ENCODE measurements around the gene SMC5. TPM values are rescaled to one million over a fixed set of nuclear protein-coding genes. Genes with fewer than 3 reads are reported as not detected.
"Not testable (repeated sequence)": the region's sequence is repeated elsewhere in the genome, so short reads cannot be mapped to it uniquely, and the experiment has no call there.

Gene SMC5
- polyA plus RNA-seq, 3 donors, result 39.3 to 49.3 (median 43.5) TPM

DNA sequence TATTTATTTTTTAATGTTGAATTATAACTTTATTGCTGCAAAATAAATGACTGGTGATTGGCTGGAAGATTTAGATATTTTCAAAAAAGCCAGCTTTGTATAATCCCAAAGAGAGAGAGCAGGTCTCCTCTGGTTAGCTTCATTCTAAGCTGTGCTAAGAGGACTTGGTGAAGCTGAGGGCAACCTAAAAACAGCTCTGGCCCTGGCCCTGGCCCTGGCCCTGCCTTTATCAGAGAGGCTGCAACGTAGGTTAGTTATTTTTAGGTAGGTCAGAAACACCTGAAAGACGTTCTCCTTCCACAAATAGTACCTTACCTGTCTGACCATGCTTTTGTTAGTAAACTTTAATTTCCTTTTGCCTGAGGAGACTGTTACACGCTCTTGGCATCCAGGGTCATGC, 97.0 kb downstream of the SMC5 start:
- DNase-seq (ENCODE audit: low read depth in 3 of 3, low spot score in 2 of 3), result no peak

DNA sequence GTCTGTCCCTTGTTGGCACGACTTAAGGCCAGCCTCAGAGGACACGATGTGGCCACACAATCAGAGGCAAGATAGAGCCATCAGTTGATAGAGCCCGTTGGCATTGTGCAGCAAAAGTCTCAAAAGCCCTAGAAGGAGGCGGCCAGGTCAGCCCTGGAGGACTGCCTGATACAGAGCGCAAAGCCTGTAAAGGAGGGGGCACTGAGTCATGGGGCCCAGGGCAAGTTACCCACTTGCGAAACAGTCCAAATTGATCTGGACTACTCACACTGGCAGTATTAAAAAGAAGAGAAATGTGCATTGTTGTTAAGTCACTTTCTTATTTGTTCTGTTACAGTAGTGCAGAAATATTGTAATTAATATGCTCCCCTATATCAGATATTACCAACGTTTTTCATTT, 104.2 kb downstream of the SMC5 start:
- DNase-seq (ENCODE audit: low read depth in 3 of 3, low spot score in 2 of 3), result no peak

DNA sequence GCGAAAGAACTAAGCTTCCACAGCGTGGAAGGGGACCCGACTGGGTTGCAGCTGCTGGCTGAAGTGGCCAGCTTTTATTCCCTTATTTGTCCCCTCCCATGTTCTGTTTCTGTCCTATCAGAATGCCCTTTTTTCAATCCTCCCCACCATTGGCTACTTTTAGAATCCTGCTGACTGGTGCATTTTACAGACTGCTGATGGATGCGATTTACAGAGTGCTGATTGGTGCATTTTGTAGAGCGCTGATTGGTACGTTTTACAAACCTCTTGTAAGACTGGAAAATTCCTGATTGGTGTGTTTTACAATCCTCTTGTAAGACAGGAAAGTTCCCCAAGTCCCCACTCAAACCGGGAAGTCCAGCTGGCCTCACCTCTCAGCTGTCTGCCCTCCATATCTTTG, 105.0 kb downstream of the SMC5 start:
- no peak for DNase-seq (ENCODE audit: low read depth in 3 of 3, low spot score in 2 of 3)

DNA sequence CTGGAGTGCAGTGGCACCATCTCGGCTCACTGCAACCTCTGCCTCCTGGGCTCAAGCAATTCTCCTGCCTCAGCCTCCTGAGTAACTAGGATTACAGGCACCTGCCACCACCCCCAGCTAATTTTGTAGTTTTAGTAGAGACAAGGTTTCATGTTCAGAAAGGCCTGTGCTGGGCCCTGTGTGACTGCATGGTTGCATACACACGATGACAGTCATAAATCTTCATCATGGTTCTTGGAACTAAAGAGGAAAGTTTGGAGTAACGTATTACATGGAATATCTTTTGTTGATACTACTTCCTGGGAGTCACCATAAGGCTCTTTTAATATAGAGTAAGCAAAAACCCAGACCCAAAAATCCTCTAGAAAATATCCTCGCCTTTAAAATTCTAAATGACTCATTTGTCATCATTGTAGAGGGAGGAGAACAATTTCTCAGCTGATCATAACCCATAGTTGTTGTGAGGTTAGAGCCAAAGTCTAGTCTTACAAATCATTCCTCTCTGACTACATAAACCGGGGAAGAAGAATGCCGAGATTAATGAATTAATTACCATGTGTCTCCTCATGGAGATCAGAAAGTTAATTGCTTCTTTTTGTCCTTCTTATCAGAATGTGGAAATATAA, 108.6 kb downstream of the SMC5 start:
- no peak for DNase-seq (ENCODE audit: low read depth in 3 of 3, low spot score in 2 of 3)

DNA sequence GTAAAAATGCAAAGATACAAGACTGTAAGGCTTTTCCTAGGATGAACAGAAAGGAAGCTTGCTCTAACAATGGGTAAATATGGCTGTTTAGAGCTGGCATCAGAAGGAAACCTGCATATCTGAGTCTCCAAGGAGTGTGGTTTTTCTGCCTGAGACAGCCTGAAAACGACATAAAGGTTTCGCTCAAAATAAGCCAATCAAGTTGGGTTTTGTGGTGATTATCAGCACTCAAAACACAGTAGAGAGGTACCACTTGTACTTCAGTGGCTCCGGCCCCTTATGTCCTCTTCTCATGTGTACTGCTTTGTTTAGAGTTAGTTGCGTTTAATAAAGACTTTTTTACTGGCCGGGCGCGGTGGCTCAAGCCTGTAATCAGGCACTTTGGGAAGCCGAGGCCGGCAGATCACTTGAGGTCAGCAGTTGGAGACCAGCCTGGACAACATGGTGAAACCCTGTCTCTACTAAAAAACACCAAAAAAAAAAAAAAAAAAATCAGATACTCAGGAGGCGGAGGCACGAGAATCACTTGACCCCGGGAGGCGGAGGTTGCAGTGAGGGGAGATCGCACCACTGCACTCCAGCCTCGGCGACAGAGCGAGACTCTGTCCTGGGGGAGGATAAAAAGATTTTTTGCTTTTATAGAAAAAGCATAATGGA, 116.3 kb downstream of the SMC5 start:
- DNase-seq (ENCODE audit: low read depth in 3 of 3, low spot score in 2 of 3), result no peak

DNA sequence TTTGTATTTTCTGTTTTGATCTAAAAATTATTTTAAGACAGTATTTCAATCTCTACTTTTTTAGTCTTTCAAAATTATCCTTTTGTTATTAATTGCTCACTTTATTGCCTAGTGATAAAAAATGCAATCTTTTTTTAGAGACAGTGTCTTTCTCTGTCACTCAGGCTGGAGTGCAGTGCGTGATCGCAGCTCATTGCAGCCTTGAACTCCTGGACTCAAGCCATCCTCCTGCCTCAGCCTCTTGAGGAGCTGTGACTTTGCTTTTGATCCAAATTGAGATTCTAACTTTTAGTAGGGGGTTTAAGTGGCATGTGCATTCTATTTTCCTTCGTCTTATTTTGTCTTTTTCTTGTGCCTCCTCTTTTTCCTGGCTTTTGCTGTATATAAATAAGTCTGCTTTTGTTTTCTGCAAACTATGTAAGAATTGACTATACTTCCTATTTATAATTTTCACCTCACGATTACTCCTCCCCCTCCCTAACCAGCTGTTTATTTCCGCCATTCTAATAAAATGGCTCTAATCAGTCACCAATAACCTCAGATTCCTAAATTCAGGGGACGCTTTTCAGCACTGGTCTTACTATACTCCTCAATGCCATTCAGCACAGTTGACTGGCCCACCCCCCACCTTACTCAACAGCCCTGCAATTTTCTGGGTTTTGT, 123.4 kb downstream of the SMC5 start:
- DNase-seq (ENCODE audit: low read depth in 3 of 3, low spot score in 2 of 3), result no peak

DNA sequence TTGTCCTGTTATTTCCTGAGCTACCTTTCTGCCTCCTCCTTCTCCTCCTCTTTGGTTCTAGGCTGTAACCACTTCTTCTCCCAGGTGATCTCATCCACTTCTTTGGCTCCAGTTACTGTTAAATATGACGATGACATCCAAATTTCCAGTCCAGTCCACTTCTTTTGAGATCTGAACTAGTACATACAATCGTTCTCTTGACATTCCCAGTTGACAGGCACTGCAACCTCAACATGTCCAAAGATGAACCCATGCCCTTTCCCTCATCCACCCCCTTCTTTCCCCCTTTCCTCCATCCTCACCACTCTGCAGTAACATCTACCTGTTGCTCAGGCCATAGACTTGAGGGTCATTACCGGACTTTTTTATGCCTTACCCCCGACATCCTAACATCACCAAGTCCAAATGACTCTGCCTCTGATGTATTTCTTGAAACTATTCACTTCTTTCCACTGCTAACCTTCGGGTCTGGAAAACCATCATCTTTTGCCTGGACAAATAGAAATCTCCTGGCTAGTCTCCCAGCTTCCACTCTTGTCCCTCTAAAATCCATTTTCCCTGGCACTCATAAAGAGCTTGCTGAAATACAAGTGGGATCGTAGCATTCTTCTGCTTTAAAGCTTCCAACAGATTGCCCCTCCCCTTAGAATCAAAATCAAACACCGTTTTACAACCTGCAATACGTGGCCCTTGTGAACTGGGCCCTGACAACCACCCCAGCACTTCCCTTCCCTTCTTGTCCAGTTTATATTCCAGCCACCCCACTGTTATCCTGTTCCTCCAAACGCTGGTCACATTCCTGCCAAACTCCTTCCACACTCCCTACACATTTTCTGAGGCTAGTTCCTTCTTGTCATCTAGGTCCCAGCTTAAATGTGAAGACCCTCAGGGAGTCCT, 124.2 kb downstream of the SMC5 start:
- DNase-seq (ENCODE audit: low read depth in 3 of 3, low spot score in 2 of 3), result no peak

DNA sequence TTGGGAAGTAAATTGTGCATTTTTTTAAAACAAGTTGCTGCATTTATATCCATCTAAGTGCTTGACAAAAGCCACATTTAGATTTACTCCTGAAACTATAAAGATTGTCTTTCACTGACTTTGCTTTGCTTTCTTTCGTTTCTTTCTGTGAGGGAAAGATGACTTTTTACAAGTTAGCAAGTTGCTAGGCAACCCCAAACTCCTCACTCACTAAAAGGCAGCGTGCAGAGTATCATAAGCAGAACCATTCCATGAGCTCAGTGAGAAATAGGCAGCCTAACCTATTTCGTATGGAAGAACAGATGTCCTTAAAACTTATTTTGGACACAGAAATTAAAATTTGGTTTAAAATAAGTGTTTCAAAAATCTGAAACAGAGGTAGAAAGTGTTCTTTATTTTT, 126.6 kb downstream of the SMC5 start:
- no peak for DNase-seq (ENCODE audit: low read depth in 3 of 3, low spot score in 2 of 3)

DNA sequence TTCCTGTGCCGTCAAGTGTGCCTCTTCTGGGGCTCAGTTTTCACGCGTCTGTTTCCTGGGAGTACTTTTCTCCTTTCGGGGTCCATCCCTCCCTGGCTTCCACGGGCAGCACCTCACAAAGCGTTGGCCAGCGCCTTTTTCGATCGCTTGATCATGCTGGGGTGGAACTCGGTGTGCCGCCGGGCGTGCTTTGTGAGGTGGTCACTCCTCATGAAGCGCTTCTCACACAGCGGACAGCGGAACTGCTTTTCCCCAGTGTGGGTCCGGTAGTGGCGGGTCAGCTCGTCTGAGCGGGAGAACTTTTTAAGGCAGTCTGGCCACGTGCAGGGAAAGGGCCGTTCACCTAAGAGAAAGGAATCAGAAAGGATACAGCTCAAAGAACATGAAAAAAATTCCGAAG, 128.9 kb downstream of the SMC5 start:
- no peak for DNase-seq (ENCODE audit: low read depth in 3 of 3, low spot score in 2 of 3)

DNA sequence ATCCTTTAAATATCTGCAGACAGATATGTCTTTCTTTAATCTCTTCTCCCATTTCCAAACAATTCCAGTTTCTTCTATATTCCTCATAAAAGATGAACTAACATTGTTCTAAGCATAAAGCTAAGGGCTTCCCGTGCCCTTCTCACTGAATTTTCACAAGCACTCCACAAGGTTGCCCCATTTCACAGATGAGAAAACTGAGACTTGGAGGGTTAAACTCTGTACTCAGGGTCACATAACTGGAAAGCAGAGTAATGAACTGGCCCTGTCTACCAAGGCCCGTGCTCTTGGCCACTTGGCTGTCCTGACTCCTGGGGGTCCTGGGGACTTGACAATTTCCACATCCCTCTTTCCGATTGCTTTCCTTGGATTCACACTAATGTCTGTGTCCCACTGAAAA, 130.4 kb downstream of the SMC5 start:
- DNase-seq (ENCODE audit: low read depth in 3 of 3, low spot score in 2 of 3), result no peak

DNA sequence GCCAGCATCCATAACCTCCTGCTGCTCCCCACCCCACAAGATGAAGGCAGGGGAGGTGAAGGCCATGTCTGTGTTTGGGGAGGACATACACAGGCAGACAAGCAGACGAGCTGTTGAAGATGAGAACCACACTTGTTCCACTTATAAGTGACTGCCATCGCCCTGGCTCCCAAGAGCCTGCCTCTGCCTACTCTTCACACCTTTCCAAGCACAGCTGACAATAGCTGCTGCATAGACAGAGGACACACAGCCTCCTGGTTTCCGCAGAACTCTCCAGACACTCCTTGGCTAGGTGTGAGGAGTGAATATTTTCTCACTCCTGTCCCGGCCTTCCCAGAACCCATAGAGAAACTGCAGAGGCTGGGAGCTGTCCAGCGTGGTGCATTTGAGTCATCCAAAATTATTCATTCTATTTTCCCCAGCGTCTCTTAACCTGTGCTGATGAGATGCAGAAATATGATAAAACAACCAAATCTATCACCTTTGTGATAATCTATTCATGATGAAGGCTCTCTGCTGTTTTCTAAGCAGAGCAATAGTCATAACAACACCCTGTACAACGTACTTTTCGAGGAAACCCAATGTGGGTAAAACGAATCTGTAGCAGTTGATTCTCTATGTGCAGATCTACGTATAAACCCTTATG, 131.0 kb downstream of the SMC5 start:
- DNase-seq (ENCODE audit: low read depth in 3 of 3, low spot score in 2 of 3), result no peak

DNA sequence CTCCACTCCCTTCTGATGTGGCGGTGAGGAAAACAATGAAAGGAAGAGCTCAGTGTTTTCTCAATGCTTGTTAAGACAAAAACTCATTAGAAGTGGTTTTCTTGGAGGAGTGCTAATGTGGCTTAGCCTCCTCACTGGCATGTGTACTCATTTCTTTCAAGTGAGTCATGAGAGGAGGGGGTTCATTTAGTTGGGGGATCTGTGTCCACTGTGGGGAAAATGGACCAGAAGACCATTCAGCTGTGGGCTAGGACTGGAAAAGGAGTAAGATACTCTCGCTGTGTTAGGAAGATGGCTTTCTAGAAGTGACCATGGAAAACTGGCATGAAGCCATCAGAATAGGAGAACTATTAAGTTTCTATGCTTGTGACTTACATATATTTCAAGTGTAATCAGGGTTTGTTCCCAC, 132.2 kb downstream of the SMC5 start:
- no peak for DNase-seq (ENCODE audit: low read depth in 3 of 3, low spot score in 2 of 3)

DNA sequence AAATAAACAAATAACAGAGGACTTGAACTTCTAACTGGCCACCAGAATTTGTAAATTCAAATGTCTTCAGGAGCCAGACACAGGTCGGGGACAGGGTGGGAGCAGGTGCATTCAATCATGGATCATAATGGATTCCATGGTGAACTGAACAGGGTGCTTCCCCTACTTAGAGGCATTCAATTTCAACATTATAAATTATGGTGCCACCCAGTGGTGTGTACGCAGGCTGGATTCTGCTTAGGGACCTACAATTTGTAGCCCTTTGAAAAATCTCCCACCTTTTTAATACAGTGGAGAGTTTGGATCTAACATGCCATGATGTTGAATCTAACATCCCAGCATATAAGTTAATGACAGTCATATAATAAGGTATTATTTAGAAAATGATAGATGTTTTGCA, 133.4 kb downstream of the SMC5 start:
- DNase-seq (ENCODE audit: low read depth in 3 of 3, low spot score in 2 of 3), result no peak

DNA sequence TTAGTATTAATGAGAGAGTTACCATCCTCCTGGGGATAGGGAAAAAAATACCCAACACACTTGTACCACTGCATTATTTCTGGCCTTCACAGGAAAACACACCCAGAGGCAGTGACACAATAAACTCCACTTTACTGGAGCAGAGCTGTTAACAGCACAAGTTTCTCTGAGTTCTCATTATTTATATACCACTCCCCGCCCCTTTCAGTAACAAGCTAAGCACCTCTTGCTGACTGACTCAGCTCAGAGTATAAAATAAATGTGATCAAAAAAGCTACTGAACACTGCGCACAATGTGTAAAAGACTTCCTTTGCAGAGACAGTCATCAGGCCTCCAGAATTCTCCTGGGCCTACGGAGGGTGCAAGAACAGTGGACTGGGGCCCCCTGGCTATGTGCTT, 134.1 kb downstream of the SMC5 start:
- DNase-seq (ENCODE audit: low read depth in 3 of 3, low spot score in 2 of 3), result no peak

DNA sequence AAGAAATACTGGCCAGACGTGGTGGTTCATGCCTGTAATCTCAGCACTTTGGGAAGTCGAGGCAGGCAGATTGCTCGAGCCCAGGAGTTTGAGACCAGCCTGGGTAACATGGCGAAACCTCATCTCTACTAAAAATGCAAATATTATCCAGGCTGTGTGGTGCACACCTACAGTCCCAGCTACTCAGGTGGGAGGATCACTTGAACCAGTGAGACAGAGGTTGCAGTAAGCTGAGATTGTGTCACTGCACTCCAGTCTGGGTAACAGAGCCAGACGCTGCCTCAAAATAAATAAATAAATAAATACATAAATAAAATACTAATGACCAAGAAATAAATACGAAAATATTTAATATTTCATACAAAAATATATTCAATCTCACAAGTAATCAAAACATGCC, 136.9 kb downstream of the SMC5 start:
- no peak for DNase-seq (ENCODE audit: low read depth in 3 of 3, low spot score in 2 of 3)

DNA sequence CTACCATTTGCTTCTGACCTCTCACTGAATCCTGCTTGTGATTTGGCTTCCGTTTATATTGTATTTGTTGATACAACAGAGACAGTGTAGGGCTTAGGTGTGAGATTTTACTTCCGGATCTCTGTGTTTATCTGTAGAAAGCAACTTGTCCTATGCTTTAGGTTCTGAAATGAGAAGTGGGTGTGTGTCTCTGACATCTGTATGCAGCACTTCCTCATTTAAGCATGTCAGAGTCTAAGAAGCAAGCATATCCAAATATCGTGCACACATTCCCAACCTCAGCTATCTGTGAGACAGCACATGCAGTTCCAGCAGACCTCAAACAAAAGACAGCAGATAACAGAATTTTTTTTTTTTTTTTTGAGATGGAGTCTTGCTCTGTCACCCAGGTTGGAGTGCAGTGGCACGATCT, 139.4 kb downstream of the SMC5 start:
- DNase-seq (ENCODE audit: low read depth in 3 of 3, low spot score in 2 of 3), result no peak

DNA sequence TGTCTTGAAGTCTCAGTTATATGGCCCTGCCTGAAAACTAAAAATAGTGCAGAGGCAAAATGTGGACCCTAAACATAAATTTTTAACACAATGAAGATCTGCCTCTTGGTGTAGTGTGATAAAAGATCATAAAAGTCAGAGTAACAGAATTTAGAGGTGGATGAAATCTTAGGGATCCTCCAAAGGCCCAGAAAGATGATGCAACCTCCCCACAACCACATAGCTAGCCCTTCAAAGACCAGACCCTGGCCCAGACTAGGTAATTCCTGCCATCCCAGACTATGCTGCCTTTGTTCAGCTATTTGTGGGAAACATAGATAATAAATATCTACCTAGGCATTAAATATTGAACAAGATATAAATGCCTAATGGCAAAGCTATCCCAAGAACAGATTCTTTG, 140.4 kb downstream of the SMC5 start:
- DNase-seq (ENCODE audit: low read depth in 3 of 3, low spot score in 2 of 3), result no peak

DNA sequence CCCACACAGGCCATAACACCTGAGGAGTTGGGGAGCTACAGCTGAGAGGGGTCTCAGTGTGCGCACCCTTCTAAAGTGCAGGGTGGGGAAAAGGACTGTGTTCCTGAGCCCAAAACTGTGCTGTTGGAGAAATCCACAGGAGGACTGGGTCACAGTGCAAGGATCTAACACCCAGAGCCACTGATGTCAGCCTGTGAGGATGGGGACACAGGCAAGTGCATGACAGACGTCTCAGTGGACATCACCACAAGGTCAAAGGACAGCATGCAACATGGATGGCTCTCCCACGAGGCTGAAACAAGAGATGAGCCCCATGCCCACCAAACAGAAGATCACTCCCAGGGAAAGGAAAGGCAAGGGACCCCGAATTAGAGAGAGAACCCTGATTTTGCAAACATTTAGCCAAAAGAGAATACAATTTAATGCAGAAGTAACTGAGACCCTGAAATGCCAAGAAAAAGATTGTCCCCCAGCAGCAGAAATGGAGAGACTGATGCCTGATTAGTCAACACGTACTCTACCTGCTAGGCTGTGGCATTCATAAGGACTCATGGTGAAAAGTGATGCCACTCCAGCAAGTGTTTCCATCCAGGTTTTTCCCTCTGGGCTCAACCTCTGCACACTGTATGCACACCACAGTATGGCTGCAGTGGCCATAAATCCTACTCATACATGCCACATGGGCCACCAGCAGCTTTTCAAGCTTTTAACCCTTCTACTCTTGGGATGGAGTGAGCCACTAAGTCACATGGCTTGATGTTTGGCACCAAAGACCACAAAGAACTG, 141.5 kb downstream of the SMC5 start:
- DNase-seq (ENCODE audit: low read depth in 3 of 3, low spot score in 2 of 3), result no peak

DNA sequence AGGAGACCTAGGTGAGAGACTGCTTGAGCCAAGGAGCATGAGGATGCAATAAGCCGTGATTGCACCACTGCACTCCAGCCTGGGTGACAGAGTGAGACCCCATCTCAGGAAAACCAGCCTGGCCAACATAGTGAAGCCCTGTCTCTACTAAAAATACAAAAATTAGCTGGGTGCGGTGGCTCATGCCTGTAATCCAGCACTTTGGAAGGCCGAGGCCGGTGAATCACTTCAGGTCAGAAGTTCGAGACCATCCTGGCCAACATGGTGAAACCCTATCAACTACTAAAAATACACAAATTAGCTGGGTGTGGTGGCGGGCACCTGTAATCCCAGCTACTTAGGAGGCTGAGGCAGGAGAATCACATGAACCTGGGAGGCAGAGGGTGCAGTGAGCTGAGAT, 142.5 kb downstream of the SMC5 start:
- DNase-seq (ENCODE audit: low read depth in 3 of 3, low spot score in 2 of 3), result not testable (repeated sequence)

DNA sequence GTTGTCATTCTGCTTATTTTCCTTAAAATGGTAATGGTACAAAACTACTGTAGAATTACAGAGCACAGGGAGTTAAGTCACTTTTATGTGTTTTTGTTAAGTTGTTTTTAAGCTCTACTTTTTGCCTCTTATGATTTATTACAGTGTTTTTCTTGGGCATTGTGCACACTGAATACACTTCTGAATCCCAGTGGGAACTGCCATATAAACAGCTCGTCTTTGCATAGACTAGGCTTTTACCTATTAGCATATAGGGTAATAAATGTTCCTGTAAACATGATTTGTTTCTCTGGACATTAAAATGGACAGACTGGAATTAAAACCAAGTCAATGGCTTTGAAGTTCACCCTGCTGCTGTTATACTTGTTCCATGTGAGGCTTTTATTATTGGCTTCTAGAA, 143.4 kb downstream of the SMC5 start:
- DNase-seq (ENCODE audit: low read depth in 3 of 3, low spot score in 2 of 3), result no peak

Data from right renal cortex interstitium (tissue), 3 donors.